PFSK-1 (cell line): Measurements from ENCODE around the gene ASB8.

Experiments
- FOXP2 ChIP-seq: optimal IDR thresholded peaks from 2 replicates; pipeline ENCODE3; 2011; ENCODE audit warnings: borderline replicate concordance, control low read depth, inconsistent platforms; ENCODE audit not compliant: insufficient read depth; ENCODE audit errors: extremely low read length, extremely low read depth
- POLR2AphosphoS5 ChIP-seq: IDR thresholded peaks from 2 replicates; pipeline ENCODE4 v1.6.1; 2012; ENCODE audit warnings: low read depth, mild to moderate bottlenecking, control low read depth, low read length, moderate library complexity
- REST ChIP-seq, 2 experiments: IDR thresholded peaks; 2 replicates each; pipeline versions ENCODE4 v1.6.1 to v1.8.0; 2011 to 2012; ENCODE audit warnings: low read depth in 2 of 2, low read length in 2 of 2, control low read depth in 1 of 2, inconsistent platforms in 1 of 2, mild to moderate bottlenecking in 1 of 2, moderate library complexity in 1 of 2; ENCODE audit not compliant: insufficient read depth in 1 of 2
- TAF1 ChIP-seq: IDR thresholded peaks from 2 replicates; pipeline ENCODE4 v1.6.1; 2012; ENCODE audit warnings: low read length, control low read depth, borderline replicate concordance; ENCODE audit not compliant: insufficient read depth

DNA sequence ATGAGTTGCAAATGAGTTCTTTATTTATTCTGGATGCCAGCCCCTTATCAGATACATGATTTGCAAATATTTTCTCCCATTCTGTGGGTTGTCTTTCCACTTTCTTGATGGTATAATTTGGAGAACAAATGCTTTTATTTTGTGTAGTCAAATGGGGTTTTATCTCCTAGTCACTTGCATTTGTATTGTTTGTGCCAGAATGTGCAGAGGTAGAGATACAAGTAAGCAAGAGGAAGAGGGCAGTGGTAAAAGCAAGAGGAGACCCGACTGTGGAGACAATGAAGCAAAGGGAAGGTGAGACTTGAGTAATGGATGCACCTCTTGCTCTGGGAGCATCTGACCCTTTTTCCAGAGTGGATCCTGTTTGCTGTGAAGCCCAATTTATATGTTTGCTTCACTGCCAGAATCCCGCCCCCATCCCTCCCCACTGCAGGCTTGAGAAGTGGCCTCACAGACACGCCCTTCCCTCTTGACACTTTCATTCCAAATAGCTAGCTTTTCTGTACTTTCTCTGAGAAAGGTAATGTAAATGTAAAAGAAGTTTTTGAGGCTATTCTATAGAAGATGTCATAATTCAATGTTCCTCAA is 38.9 kb downstream of the ASB8 start:
- no peak for TF ChIP-seq POLR2AphosphoS5
- TF ChIP-seq REST (IDR thresholded peaks at IDR 0.05; ENCODE audit: insufficient read depth in 1 of 2, low read depth in 2 of 2, low read length in 2 of 2), result no peak
- TF ChIP-seq TAF1, result no peak
- no peak for TF ChIP-seq FOXP2
